ENCODE measurements around the gene ADGRB3. TPM values are rescaled to one million over a fixed set of nuclear protein-coding genes. Genes with fewer than 3 reads are reported as not detected.

ADGRB3 gene
- total and polyA plus RNA-seq, 2 donors (not counting 3 experiments of a cell fraction or from before 2014, with no cell fraction given), result not detected

GRCh38 chr6:68711386-68712000 lies 76.4 kb downstream of the ADGRB3 start:
- ChIA-PET CTCF (no interaction called here), POLR2A (no interaction called here)
- H3K79me2 ChIP-seq (ENCODE audit: control insufficient read depth, insufficient read depth, low read length), result no peaks in the 10 kb centered on the region
- TF ChIP-seq EZH2 (IDR thresholded peaks at IDR 0.05; ENCODE audit: borderline replicate concordance, low read depth, low read length, severe bottlenecking), result no peak
- no peak for TF ChIP-seq FOS (IDR thresholded peaks at IDR 0.05; ENCODE audit: borderline replicate concordance, insufficient read depth, low read length)
- no peak for TF ChIP-seq MYC (IDR thresholded peaks at IDR 0.05; ENCODE audit: low read depth, low read length)
- TF ChIP-seq MAX (IDR thresholded peaks at IDR 0.05; ENCODE audit: insufficient read depth, insufficient read length), result no peak
- no peak for TF ChIP-seq POLR2AphosphoS5 (IDR thresholded peaks at IDR 0.05; ENCODE audit: insufficient read depth, low read depth, low read length)
- TF ChIP-seq GATA2 (IDR thresholded peaks at IDR 0.05; ENCODE audit: insufficient read depth, insufficient read length, low read depth, low read length), result no peak
- TF ChIP-seq JUN (IDR thresholded peaks at IDR 0.05; ENCODE audit: borderline replicate concordance, insufficient read depth, insufficient read length, low read depth), result no peak
- TF ChIP-seq POLR2A (IDR thresholded peaks at IDR 0.05; ENCODE audit: low read depth, low read length), result no peak
- TF ChIP-seq CTCF (IDR thresholded peaks at IDR 0.05; ENCODE audit: extremely low read depth in 1 of 2, insufficient read depth in 1 of 2, low read depth in 1 of 2, low read length in 2 of 2), result no peak
- H4K20me1 ChIP-seq (replicated peaks; ENCODE audit: control insufficient read depth, extremely low read depth, insufficient read depth, low read length), result no peaks in the 10 kb centered on the region
- no TSS peak for BruUV-seq (replicated peaks)
- no peak overlapping the region for H3K9ac ChIP-seq (replicated peaks; ENCODE audit: extremely low read depth, insufficient read depth, low read length)
- no peak overlapping the region for H3K4me2 ChIP-seq (ENCODE audit: insufficient read depth, low read length)
- dilution Hi-C loops (cut with MboI; ENCODE audit: extremely low pct_ligation_motif_present, low sequenced_read_pairs), result no loop called here
- FAIRE-seq, result no peak
- no peaks in the 10 kb centered on the region for H3K27me3 ChIP-seq (ENCODE audit: control insufficient read depth in 2 of 2, insufficient read depth in 2 of 2, low read length in 2 of 2)
- H3K27ac ChIP-seq (ENCODE audit: insufficient read depth, low read depth, low read length), result no peak overlapping the region
- no peak overlapping the region for H2AFZ ChIP-seq (ENCODE audit: low read depth, low read length)
- no peaks in the 10 kb centered on the region for H3K9me1 ChIP-seq (replicated peaks; ENCODE audit: control insufficient read depth, extremely low read depth, insufficient read depth, low read length)
- DNase-seq (ENCODE audit: low read depth, low spot score), result no peak
- H3K4me3 ChIP-seq (replicated peaks in 1 of 3; ENCODE audit: insufficient read depth in 1 of 3, low read depth in 1 of 3, low read length in 3 of 3), result no peak overlapping the region
- peaks cover 2% of the 10 kb centered on the region for H3K9me3 ChIP-seq (replicated peaks; ENCODE audit: control insufficient read depth, insufficient read depth, low read length)
- no peaks in the 10 kb centered on the region for H3K36me3 ChIP-seq (ENCODE audit: control insufficient read depth in 2 of 2, extremely low read depth in 1 of 2, insufficient read depth in 2 of 2, low read length in 2 of 2)
- H3K4me1 ChIP-seq (ENCODE audit: control insufficient read depth, extremely low read depth, insufficient read depth, low read length), result no peaks in the 10 kb centered on the region
- intact Hi-C loops (cut with micrococcal nuclease), result no loop called here
